Right atrium auricular region (tissue), 2 donors: ENCODE measurements around the gene CLASP1. TPM values are rescaled to one million over a fixed set of nuclear protein-coding genes. Genes with fewer than 3 reads are reported as not detected.
A peak's percentile ranks its signal among the peaks of the same experiment; 100 is the strongest.

Source experiments
- DNase-seq: peaks from one replicate; pipeline ENCODE4 v3.0.0-alpha.2; 2019; ENCODE audit warnings: low spot score
- H3K27ac ChIP-seq, 2 donors: fragments of 200-600 bp; sonication (generic); 1 replicate in 1 of 2; 2 replicates in 1 of 2; pipeline ENCODE4 v1.5.1; 2016 to 2019
- H3K27me3 ChIP-seq, 2 donors: fragments of 200-600 bp; sonication (generic); one replicate each; pipeline versions ENCODE4 v1.5.1 to v1.6.0; 2017 to 2019
- H3K36me3 ChIP-seq: fragments of 200-600 bp; sonication (generic); one replicate; pipeline ENCODE4 v1.5.1; 2016
- H3K4me1 ChIP-seq, 2 donors: fragments of 200-600 bp; sonication (generic); one replicate each; pipeline versions ENCODE4 v1.5.1 to v1.6.0; 2017 to 2019
- H3K4me3 ChIP-seq, 2 donors: fragments of 200-600 bp; sonication (generic); 1 replicate in 1 of 2; 2 replicates in 1 of 2; pipeline ENCODE4 v1.5.1; 2017 to 2019; ENCODE audit warnings: mild to moderate bottlenecking in 1 of 2, moderate library complexity in 1 of 2
- H3K9me3 ChIP-seq, 2 donors: fragments of 200-600 bp; sonication (generic); one replicate each; pipeline ENCODE4 v1.5.1; 2019
- total RNA-seq, 2 donors: library from RNA; depleted of rRNA; stranded (reverse); fragments of >200 nt; gene quantifications; one replicate each; pipeline ENCODE4 v1.1.0, GENCODE V29; 2016
- TF ChIP-seq, protein P1 (sequence below), 2 donors: fragments of 200-600 bp; sonication (generic); IDR thresholded peaks; one replicate each; pipeline ENCODE4 v1.5.1; 2019; ENCODE audit warnings: antibody characterized with exemption in 2 of 2

Gene CLASP1
- total RNA-seq, 2 donors from 2014 or later: 42.4 to 47.8 TPM

DNA sequence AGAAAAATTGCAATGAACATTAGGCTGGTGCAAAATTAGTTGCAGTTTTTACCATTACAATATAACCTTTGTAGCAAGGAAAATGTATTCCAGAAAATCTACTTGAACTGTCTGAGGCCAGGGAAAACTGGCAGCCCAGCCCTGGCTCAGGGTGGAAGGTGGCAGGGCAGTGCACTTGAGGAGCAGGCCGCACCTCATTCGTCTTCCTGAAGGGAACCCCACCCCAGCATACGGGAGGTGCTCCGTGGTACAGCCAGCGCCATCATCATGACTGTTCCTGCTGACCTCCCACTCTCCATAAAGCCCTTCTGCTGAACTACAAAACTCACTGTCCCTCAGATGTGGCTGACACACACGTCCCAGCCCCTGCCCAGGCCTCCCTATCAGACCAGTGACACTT lies 298.4 kb downstream of the CLASP1 start:
- H3K27me3 ChIP-seq: no peaks in the 10 kb centered on the region
- no peak overlapping the region for H3K4me3 ChIP-seq
- no peaks in the 10 kb centered on the region for H3K9me3 ChIP-seq
- DNase-seq: no peak
- peaks cover 85% of the 10 kb centered on the region for H3K36me3 ChIP-seq
- TF ChIP-seq, protein P1, sequence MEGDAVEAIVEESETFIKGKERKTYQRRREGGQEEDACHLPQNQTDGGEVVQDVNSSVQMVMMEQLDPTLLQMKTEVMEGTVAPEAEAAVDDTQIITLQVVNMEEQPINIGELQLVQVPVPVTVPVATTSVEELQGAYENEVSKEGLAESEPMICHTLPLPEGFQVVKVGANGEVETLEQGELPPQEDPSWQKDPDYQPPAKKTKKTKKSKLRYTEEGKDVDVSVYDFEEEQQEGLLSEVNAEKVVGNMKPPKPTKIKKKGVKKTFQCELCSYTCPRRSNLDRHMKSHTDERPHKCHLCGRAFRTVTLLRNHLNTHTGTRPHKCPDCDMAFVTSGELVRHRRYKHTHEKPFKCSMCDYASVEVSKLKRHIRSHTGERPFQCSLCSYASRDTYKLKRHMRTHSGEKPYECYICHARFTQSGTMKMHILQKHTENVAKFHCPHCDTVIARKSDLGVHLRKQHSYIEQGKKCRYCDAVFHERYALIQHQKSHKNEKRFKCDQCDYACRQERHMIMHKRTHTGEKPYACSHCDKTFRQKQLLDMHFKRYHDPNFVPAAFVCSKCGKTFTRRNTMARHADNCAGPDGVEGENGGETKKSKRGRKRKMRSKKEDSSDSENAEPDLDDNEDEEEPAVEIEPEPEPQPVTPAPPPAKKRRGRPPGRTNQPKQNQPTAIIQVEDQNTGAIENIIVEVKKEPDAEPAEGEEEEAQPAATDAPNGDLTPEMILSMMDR (IDR thresholded peaks at IDR 0.05): no peak
- H3K4me1 ChIP-seq: no peaks in the 10 kb centered on the region
- no peak overlapping the region for H3K27ac ChIP-seq

DNA sequence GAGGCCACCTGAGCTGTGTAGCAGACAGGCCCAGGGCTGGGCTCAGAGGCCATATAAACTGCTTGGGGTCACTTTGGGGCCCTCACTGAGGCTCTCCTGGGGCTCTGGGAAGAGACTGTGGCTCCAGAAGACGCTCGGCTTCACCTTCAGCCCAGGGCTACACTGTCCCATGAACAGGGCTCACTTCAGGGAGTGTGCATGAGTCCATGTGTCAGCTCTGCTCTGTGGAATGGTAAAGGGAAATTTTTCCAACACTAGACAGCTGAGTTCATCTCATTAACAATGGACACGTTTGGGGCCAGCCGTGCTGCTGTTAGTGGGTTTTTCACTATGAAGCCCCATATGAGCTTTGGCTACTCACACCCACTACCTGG lies 298.9 kb downstream of the CLASP1 start:
- Histone ChIP-seq H3K4me1 (no peaks in the 10 kb centered on the region), H3K36me3 (peaks cover 88% of the 10 kb centered on the region), H3K9me3 (no peaks in the 10 kb centered on the region), H3K4me3 (no peak overlapping the region), H3K27ac (peak overlapping the region; percentile 41 to 60), H3K27me3 (no peaks in the 10 kb centered on the region)
- TF ChIP-seq, protein P1 (IDR thresholded peaks at IDR 0.05): no peak
- DNase-seq: no peak

DNA sequence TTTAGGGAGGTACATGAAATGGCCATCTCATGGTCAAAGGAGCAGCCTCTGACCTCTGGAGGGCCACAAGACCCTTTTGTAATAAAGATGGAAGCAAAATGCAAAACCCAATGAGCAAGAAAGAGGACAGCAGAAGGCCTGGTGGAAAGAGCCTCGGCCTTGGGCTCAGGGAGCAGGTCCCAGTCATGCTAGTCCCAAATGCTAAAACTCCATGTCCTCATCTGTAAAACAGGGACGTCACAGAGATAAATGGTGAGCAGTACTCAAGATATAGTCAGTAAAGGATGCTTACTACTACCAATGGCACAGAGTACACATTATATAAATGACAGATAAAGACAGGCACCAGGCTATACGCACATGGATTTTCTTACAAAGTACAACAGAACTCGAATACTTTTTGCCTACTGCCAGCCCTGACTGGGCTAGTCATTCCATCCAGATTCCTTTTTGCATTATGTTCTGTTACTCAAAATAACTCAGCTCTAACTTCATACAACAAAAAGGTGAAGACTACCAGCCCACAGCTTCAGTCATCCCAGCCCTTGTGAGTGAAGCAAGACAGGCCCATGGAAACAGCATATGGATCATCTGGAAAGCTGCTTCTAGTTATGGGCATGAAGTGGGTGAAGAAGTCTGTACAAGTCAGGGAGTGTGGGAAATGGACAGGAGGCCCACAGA lies 299.4 kb downstream of the CLASP1 start:
- Histone ChIP-seq H3K4me3 (no peak overlapping the region), H3K4me1 (no peaks in the 10 kb centered on the region), H3K27me3 (no peaks in the 10 kb centered on the region), H3K27ac (peak overlapping the region; percentile 41 to 60), H3K36me3 (peaks cover 87% of the 10 kb centered on the region), H3K9me3 (no peaks in the 10 kb centered on the region)
- DNase-seq: no peak
- TF ChIP-seq, protein P1 (IDR thresholded peaks at IDR 0.05): no peak

DNA sequence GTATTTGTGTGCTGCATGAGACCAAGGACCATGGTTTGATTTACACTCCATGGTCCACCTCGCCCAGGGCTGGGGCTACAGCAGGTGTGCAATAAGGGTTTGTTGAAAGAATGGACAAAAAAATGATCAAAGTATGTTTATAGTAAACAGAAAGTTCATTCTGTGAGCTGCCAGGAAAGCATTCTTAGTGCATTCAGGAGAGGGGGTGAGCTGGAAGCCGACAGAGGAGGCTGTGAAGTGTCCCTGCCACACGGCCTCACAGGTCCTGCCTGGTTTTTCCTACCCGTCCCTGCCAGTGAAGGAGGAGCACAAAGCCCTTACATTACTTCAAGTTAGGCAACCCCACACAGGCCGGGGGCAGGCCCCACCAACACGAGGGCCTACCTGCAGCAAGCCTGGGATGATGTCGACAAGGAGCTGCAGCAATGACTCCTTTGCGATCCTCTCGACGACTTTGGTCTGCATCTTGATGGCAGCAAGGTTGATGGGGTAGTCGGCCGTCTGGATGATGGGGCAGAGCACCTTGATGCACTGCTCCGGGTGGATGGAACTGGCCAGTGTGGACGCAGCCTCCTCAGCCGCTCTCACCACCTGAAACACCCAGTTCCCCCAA lies 301.0 kb downstream of the CLASP1 start:
- Histone ChIP-seq H3K27ac (no peak overlapping the region), H3K36me3 (peaks cover 75% of the 10 kb centered on the region), H3K4me3 (no peak overlapping the region), H3K27me3 (no peaks in the 10 kb centered on the region), H3K4me1 (no peaks in the 10 kb centered on the region), H3K9me3 (no peaks in the 10 kb centered on the region)
- no peak for DNase-seq
- TF ChIP-seq, protein P1 (IDR thresholded peaks at IDR 0.05): no peak

DNA sequence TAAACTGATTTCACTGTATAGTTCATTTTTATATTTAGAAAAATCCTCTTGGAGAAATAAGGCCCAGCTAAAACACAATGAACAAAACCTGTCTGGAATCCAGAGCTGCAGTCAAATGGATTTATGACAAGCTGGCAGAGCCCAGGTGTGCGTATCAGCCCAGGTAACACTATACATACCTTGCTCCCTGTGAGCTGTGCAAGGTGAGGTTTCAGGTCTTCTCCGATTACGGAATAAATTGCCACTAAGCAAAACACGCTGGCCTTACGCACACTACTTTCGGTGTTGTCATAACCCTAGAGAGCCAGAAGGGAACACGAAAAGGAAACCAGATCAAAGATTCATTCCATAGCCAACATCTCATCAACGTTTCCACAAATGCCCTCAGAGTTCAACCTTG lies 302.4 kb downstream of the CLASP1 start:
- H3K9me3 ChIP-seq: no peaks in the 10 kb centered on the region
- DNase-seq: no peak
- no peaks in the 10 kb centered on the region for H3K27me3 ChIP-seq
- H3K4me1 ChIP-seq: no peaks in the 10 kb centered on the region
- no peak overlapping the region for H3K4me3 ChIP-seq
- no peak overlapping the region for H3K27ac ChIP-seq
- TF ChIP-seq, protein P1 (IDR thresholded peaks at IDR 0.05): no peak
- peaks cover 71% of the 10 kb centered on the region for H3K36me3 ChIP-seq
